Colon (tissue), 2 donors: ENCODE data around the gene MIDN.

Source experiments
- FAIRE-seq: peaks from 2 replicates; lab custom pipeline; 2012; peaks lifted over from hg19 to GRCh38; lab: Jason Lieb, UNC
- donor health status: control.
- donor health status: control.

MIDN gene

DNA sequence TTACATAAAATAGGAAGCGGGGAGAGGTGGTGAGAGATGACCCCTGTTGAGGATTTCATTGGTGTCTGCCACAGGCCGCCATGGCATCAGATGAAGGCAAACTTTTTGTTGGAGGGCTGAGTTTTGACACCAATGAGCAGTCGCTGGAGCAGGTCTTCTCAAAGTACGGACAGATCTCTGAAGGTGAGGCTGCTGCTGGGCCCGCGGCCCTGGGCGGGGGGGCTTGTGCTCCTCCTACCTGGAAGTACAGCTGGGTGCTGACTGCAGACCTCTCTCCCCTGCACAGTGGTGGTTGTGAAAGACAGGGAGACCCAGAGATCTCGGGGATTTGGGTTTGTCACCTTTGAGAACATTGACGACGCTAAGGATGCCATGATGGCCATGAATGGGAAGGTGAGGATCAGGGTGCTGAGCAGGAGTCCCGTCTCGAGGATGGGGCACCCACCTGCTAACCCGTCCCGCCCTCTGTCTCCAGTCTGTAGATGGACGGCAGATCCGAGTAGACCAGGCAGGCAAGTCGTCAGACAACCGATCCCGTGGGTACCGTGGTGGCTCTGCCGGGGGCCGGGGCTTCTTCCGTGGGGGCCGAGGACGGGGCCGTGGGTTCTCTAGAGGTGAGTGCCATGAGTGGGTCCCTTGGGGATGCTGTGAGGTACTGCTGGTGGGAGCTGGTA lies 22.6 kb downstream of the MIDN start:
- no peak for FAIRE-seq

DNA sequence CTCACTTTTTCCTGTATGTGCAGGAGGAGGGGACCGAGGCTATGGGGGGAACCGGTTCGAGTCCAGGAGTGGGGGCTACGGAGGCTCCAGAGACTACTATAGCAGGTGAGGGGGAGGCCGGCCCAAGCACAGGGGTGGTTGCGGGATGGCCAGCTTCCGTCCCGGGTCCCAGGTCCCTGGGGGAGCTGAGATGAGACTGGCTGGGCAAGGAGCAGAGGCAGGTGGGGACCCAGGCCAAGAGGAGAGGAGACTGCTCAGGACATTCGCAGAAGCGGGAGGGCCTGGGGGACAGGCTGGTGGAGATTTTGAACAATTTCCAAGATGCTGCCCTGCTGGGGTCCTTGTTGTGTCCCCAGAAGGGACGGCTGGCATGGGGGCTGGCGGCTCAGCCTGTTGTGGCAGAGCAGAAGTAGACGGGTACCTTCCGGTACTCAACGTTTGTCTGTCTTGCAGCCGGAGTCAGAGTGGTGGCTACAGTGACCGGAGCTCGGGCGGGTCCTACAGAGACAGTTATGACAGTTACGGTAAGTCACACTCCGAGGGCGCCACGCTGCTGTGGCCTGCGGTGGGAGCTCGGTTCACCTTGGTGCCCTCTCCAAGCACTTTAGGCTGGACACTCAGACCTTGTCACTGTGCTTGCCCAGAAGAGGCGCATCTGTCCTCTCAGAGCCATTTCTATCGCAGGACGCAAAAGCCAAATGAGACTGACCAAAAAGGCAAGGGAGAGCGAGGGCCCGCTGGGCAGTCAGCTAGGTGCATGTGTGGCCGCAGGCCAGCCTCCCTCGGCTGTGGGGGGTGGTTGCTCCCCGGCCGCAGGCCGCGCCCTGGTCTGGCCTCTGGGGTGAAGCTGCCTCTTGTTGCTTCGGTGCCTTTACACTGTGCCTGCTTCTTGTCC lies 23.4 kb downstream of the MIDN start:
- no peak for FAIRE-seq

DNA sequence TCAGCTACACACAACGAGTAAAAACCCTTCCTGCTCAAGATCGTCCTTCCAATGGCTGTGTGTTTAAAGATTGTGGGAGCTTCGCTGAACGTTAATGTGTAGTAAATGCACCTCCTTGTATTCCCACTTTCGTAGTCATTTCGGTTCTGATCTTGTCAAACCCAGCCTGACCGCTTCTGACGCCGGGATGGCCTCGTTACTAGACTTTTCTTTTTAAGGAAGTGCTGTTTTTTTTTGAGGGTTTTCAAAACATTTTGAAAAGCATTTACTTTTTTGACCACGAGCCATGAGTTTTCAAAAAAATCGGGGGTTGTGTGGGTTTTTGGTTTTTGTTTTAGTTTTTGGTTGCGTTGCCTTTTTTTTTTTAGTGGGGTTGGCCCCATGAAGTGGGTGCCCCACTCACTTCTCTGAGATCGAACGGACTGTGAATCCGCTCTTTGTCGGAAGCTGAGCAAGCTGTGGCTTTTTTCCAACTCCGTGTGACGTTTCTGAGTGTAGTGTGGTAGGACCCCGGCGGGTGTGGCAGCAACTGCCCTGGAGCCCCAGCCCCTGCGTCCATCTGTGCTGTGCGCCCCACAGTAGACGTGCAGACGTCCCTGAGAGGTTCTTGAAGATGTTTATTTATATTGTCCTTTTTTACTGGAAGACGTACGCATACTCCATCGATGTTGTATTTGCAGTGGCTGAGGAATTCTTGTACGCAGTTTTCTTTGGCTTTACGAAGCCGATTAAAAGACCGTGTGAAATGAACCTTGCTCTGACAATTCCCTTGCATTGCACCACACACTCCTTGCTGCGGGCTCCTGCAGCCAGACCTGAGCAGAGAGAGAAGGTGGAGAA lies 24.3 kb downstream of the MIDN start:
- no peak for FAIRE-seq

DNA sequence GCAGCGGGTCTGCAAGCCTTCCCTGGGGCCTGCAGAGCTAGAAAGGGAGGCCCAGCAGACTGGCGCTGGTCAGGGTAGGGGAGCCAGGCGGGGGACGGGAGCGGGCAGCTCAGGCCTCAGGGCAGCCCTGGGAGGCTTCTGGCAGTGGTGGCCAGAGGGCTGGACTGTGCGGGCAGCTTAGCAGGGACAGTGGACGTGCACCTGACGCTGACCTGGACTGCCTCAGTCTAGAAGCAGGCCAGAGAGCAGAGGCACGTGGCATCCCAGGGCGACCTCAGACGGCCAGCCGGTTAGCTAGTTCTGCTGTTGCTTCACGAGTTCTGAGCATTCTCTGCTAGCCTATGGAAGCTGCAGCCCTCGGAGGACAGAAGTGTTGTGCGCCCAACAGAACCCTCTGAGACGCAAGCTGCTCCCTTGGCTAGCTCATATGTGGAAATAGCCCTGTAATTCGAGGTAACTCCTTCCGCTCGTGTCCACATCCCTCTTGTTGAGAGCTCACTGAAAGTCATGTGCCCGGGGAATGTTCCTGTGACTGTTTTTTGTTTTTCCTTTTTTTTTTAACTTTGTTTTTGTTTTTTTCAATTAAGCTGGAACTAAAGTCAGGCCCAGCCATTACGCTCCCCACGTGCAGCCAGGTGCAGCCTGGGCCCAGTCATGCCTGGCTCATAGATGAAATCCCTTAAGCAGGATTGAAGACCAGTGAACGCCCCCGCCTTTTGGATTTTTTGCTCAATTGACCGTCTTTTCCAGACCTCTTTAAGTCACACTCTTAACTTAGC lies 25.1 kb downstream of the MIDN start:
- FAIRE-seq = no peak

DNA sequence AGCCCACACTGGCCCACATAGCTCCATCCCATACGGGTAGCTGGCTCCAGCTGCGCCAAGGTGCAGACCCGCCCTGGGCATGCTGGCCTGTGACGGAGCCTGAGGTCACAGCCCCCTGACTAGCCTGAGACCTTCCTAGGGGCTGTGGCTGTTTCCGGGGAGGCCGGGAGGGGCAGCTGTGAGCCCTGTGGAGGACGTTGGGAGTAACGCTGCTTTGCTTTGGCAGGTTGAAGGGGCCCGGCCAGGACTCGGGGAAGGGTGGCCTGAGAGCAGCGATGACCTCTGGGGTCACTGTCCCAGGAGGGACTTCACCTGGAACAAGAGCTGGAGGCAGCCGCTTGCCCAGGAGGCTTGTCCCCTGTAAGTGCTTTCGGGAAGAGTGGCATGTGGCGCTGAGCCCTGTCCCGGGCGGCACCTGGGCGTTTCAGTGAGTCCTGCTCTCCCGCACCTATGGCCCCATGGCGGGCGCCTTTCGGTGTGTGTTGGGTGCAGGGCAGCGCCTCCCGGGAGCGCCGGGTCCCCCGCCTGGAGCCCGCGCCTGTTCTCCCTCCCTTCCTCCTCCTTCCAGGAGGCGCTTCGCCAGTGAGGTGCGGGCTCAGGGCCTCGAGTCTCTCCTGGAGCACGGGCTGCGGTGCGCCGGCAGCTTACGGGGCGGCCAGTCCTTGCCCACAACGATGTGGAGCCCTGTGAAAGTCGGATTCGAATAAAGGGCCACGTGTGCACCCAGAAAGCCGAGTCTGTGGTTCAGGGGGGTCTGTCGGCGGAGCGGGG lies 25.9 kb downstream of the MIDN start:
- FAIRE-seq = no peak

DNA sequence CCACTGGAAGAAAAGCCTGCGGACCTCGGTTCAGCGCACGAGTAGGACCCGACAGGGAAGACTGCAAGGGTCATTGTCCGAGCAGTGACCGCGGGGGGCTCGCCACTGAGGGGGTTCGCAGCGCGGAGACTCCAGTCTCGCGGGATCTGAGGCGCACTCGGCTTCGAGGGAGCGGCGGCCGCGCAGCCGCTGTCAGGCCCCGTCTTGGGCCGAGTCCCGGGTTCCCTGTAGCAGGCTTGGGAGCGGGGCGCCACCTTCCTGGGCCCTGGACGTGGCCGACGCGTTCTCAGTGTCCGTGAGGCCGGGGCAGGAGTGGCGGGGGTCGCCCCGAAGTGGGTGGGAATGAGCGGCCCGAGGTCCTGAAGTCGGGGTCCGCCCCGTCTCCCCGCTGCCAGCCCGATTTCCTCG lies 26.5 kb downstream of the MIDN start:
- FAIRE-seq = no peak

DNA sequence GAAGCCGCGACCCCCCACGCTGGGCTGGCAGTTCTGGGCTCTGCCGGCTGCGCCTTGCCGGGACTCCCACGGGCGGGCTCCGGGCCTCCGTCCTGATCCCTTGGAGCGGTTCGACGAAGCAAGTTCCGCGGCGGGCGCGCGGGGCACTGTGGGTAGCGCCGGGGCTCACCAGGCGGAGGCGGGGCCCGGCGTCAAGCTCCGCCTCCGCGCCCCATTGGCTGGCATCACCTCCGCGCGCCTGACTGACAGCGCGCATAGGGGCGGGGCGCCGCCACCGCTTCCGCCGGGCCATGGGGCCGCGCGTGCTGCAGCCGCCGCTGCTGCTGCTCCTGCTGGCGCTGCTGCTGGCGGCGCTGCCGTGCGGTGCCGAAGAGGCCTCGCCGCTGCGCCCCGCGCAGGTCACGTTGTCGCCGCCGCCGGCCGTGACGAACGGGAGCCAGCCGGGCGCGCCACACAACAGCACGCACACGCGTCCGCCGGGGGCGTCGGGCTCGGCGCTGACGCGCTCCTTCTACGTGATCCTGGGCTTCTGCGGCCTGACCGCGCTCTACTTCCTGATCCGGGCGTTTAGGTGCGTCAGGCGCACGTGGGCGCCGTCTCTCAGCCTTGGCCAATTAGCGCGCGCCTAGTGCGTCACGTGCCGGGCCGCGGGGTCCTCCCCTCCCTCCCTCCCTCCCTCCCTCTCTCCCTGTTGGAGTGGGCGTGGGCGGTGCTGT lies 27.0 kb downstream of the MIDN start, which contains the start of gene FAM174C:
FAM174C (plus strand) TSS at position 271 of the 716 bp plus-strand sequence; CDS start at position 291, 20 bp downstream.
- FAIRE-seq = no peak

DNA sequence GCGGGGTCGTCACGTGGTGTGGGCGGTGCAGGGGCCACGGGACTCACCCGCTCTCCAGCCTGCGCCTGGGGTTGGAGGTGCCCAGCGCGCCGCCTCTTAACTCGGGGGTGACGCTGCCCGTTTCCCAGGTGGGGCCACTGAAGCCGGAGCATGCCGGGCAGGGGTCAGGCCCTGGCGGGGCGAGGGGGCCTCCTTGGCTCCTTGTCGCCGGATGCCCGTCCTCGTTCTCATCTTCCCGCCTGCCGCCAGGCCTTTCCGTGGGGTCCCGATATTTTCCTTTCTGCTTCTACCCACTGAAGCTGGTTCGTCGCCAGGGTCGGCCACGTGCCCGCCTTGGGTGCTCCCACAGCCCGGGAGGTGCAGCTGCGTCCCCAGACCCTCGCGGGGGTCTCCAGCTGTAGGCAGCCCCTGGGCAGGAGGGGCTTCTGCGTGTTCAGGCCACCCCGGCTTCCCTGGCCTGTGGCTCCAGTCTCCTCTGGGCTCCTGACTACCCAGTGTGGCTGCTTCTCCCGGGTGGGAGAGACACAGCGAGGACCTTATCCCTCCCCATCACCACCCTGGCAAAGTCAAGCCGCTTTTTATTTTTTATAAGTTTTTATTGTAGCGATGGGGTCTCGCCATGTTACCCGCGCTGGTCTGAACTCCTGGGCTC lies 27.7 kb downstream of the MIDN start:
- FAIRE-seq = no peak

DNA sequence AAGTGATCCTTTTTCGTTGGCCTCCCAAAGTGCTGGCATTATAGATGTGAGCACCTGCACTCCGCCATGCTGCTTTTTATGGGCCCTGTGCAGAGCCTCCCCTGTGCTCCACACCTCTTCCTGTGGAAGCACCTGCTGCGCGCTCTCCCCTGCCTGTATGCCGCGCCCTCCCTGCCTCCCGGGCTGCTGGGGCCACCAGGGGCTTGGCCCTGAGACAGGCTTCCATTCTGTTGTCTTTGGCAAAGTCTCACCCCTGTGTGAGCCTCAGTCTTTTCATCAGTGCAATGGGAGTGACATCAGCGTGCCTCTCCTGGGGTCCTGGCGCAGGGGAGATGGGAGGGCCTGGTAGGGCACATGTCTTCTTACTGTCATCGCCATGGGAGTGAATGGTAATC lies 28.2 kb downstream of the MIDN start:
- FAIRE-seq = no peak

DNA sequence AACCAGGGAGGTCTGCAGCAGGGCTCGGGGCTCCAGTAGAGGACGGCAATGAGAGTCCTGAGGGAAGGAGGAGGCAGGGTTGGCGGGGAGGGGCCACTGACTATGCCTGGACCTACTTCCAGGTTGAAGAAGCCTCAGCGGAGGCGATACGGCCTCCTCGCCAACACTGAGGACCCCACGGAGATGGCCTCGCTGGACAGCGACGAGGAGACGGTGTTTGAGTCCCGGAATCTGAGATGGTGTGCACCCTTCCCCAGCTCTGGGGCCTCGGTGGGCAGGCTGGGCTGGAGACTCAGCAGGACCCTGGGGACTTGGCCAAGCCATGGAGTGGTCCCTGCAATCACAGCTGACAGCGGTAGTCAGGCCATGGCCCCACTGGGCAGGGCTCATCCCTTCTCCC lies 28.7 kb downstream of the MIDN start:
- FAIRE-seq = no peak

DNA sequence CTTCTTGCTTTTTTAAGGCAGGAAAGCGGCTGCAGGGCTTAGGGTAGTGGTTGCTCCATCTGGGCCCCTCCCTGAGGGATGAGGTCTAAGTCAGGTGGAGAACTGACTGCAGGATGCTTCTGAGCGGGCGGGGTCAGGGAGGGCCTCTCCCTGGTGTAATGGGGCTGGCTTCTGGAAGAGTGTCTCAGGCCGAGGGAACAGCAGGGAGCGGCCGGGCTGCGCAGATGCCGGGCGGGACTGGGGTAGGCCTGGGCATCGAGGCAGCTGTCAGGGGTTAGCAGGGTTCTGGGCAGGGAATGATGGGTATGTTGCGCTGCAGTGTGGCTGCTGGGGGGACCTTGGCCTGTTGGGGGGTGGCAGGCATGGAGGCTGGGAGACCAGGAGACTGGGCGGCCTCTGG lies 29.7 kb downstream of the MIDN start:
- no peak for FAIRE-seq

DNA sequence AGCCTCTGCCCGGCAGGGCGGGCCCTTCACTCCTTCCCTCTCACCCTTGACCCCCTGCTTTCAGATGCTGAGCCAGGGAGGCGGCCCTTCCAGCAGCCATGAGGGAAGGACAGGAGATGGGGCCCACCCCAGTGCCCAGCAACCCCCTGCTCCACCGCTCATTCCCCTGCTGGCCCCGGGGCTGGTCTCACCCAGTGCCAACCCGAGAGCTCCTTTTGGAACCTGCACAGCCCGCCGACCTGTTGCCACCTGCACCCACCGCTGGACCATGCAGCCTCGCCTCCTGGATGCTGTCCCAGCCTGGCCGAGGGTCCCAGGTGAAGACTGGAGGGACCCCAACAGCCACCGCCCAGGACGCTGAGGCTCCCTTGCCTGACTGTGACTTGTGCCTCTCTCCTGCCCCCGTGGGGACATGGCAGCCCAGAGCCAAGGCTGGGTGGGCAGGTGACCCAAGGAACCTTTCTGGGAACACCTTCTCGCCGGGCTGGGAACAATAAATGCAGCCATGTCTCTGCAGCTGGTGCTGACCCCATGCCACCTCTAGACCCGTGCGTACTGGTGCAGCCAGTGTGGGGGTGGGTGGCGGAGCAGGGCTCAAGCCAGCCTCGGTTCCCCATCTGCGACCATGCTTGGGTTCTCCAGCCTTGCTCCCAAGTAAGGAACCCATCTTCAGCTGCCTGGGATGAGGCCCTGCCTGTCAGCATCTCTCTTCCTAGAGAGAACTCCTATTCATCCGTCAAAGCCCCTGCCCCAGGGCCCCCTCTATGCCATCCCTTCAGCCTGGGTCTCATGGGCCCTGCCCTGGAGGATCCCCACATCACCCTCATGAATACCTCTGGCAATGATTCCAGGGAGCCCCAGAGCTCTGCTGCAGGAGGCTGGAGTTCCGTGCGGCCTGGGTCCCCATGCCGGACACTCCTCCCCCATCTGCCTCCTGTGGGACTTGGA lies 30.6 kb downstream of the MIDN start:
- FAIRE-seq = no peak

DNA sequence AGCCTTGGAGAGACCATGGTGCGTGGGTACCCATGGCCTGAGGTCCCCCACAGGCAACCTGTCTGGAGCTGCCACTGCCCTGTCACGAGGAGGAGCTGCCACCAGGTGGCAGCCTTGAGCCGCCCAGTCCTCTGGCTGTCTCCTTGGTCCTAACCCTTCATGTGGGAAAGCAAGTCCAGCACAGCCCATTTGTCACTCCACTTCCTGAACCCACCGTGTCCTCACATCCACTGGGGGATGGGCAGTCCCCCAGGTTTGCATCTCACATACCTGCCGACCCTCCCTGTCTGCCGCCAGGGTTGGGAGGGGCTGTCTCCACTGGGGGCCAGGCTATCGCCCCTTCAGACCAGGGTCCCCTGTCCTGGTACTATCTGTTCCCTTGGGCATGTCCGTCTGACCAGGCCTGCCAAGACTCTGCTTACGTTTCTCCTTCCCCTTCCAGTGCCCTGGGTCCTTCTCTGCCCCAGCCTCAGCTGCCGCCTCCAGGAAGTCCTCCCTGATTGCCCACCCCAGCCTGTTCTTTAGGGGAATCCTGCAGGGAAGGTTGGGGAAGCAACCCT lies 31.5 kb downstream of the MIDN start:
- FAIRE-seq = no peak

DNA sequence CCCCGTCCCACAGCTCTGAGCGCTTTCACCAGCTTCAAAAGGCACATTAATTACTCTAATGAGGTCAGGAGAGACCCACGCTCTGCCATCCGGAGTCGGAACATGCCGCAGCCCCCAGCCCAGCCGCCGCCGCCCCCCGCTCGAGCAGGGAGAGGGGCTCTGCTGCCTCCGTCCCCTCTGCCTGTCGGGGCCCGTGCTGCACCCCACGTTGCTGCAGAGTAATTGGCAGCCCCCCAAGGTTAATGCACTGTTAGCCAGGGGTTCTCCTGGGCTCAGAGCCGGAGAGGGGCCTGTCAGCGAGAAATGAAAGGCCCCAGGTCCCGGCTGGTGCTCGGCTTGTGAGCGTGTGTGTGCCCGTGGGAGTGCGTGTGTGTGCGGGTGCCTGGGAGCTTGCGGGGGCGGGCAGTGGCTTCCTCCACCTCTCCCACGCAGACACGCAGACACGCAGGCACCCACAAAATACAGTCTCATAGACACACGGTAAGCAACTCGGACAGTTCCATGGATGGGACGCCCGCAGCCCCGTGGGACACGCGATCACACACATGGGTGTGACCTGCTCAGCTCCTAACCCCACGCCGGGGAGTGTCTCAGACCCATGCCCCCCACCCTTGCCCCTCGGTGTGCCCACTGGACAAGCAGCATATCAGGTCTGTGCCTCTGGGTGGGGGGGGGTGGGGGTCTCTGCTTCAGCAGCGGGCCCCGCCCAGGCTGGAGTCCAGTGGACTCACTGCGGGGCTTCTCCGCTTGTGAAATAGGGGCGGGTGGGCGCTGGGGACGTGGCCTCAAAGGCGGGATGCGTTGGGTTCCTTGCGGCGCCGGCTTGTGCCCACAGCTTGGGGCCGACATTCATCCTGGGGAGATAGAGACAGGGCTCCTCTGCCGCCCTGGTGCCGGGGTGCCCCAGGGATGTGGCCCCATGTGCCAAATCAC lies 32.5 kb downstream of the MIDN start:
- FAIRE-seq = no peak

DNA sequence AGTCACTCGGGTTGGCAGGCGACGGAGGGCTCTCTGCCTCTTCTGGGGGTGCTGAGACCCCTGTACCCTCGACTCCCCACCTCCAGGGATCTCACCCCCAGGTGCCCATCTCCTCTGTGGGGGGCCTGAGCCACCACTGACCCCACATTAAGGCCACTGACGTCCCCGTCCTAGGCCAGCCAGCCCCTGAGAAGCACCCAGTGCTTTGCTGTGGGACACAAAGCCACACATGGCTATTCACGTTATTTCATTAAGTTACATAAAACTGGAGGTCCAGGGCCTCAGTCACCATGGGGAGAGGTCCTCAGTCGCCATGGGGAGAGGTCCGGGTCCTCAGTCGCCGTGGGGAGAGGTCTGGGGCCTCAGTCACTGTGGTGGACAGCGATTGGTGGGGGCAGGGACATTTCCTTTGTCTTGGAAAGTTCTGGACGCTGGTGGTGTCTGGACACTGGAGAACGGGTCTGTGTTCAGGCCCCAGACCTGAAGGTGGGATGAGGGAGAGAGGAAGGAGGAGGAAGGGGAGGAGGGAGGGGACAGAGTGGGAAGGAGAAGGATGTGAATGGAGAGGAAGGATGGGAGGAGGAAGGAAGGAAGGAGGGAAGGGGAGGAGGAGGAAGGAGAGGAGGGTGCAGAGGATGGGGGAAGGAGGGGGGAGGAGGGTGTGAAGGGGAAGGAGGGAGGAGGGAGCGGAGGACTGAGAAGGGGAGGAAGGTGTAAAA lies 33.3 kb downstream of the MIDN start:
- no peak for FAIRE-seq

DNA sequence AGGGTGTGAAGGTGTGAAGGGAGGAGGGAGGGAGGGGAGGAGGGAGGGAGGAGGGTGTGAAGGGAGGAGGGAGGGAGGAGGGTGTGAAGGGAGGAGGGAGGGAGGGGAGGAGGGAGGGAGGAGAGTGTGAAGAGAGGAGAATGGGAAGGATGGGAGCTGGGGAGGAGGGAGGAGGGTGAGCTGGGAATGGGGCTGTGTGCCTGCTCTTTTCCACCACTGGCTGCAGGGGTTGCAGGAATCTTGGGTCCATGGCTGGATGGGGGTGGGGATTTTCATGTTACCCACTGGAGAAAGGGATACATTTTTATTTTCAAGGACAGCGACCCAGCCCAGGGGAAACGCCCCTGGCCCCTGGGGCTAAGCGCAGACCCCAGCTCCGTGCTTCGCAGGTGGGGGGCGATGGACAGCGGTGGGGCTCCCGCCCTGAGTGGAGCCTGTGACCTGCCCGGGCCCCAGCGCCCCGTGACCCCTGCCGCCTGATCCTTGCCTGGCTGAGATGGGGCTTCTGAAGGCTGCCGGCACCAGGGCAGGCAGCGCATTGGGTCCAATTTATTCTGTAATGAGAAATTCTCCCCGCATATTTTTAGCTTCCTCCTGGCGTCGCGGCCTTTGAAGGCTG lies 34.3 kb downstream of the MIDN start:
- FAIRE-seq = no peak
